ENCODE measurements around the gene USP31. TPM values are rescaled to one million over a fixed set of nuclear protein-coding genes. Genes with fewer than 3 reads are reported as not detected.

The USP31 gene
- total RNA-seq, 1 donor from 2014 or later, result 10.1 TPM

DNA sequence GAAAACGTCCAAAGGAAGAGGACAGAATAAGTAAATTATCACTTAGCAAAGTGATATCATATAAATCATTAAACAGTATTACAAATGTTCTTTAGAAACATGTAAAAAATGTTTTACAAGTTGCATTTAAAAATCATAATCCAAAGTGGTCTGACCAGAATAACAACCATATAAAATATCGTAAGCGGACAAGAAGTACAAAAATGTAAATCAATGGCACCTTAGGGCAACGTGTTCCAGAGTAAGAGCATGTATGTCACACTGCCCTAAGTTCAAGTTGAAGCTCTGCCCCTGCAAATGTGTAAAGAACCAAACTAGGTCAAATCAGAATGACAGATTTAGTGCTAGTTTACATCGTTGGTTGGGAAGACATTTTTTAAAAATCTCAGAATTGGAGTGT is 11.4 kb downstream of the USP31 start:
- no peak for DNase-seq (ENCODE audit: low spot score)
- no peak for ATAC-seq

DNA sequence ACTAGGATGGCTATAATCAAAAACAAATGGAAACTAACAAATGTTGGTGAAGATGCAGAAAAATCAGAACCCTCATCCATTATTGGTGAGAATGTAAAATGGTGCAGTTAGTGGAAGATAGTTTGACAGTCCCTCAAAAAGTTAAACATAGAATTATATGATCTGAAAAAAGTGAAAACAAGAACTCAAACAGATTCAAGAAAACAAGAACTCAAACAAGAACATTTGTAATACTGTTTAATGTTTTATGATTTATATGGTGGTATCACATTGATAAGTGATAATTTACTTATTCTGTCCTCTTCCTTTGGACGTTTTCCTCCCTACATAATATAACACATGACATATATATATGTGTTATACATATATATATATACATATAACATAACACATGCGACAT is 12.0 kb downstream of the USP31 start:
- ATAC-seq (no peak), DNase-seq (ENCODE audit: low spot score) (no peak)

DNA sequence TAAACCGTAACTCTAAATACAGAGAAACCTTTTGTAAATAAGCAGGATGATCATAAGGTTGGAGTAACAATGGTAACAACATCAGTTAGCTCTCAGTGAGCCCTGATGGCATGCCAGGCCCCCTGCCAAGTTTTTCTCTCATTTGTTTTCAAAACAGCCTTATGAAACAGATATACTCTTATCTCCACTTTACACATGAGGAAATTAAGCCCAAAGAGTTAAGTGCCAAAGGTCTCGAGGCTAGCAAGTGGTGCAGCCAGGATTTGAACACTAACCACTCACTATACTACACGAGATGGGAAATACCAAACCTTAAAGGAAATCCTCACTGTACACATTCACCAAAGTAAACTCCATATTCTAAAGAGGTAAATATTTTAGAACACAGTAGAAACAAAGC is 15.0 kb downstream of the USP31 start:
- ATAC-seq, result peak; percentile 90
- DNase-seq (ENCODE audit: low spot score), result peak; percentile 75

DNA sequence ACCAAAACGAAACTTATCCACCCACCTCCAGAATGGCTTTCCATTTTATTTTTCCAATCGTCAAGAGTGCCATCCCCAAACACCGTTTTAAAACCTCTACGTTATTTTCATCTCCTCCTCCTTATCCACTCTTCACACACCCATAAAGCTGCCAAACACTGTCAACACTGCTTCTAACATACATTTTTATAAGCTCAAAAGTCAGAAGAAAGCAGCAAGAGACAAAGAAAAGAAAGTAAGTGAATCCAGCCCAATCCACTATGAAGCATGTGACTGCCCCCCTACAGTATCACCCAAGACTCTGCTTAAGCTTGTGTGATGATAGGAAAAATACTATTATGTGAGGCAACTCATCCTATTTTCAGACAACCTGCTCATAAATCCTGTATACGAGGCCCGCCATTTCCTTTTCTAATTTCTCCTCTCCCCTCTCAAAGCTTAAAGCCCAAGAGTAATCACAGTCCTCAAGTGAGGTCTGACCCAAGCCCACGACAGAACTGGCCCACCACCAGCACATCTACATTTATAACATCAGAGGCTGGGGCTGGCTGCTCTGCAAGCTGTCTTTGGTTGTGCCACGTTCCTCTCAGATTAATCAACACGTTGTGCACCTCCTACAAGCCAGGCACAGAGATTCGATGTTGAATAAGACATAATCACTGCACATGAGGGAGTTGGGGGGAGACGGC is 16.3 kb downstream of the USP31 start:
- ATAC-seq (no peak), DNase-seq (ENCODE audit: low spot score) (no peak)

DNA sequence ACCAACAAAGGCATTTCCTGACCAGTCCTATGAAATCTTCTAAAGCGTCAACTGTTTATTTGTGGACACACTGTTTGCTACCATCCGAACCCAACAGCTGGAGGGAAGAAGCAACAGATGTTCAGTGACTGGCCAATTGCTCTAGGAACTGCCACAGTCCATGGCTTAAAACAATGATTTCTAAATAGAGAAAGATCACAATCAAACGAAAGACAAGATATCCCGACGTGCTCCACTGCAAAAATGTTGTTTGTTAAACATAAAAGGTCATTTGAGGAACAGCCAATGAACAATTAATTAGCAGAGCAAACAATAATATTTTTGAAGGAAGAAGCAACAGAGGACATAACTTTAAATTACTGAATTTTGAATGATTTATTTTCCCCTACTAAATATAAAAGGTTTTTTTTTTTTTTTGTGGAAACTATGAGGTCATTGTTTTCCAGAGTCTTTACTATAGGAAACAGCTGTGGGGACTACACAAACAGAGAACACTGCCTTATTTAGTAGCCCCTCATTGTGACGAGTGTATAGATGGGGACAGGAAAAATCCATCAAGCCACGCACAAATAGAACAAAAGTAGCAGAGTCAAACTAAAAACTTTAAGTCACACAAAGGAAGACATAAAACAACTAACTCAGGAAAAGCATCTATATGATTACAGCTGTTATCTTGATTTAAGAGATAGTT is 17.2 kb downstream of the USP31 start:
- DNase-seq (ENCODE audit: low spot score), result no peak
- ATAC-seq, result no peak

DNA sequence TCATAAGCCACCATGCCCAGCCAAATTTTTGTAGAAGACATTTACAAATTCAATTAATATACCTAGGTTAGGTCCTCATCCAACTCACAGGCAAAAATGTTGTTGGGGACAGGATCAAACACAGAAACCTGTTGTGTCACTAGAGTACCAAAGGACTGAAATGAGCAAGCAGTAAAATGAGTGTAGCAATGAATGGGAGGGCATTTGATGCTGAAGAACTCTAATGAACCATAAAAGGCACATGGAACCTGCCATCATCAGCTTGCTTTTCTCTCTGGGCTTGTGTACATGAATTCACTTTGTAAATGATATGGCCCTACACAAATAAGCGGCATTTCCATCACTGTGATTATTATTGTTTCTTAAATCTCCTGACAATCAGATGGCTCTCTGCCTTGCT is 17.8 kb downstream of the USP31 start:
- DNase-seq (ENCODE audit: low spot score) (no peak), ATAC-seq (no peak)

DNA sequence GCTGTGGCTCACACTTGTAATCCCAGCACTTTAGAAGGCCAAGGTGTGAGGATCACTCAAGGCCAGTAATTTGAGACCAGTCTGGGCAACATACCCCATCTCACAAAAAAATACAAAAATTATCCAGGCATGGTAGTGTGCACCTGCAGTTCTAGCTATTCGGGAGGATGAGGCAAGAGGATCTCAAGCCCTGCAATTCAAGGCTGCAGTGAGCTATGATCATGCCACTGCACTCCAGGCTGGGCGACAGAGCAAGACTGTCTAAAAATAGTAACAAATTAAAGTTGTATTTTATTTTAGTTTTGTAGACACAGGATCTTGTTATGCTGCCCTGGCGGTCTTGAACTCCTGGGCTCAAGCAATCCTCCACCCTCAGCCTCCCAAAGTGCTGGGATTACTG is 18.2 kb downstream of the USP31 start:
- ATAC-seq (no peak), DNase-seq (ENCODE audit: low spot score) (no peak)

DNA sequence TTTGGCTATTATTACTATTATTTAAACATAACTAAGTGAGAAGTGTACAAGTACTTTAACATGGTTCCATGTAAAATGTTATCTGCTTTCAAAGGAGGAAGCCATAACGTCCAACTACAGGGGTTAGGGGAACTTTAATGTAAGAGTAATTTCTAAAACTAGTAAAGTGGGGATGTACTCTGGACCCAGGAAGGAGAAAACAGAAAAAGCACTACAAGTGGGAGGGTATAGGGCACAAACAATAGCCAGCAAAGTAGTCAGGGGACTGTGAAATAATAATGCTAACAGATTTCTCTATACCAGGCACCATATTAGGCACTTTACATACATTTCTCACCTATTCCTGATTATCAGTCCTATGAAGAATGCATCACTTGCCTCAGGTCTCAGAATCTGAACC is 19.6 kb downstream of the USP31 start:
- DNase-seq (ENCODE audit: low spot score) (no peak), ATAC-seq (no peak)

DNA sequence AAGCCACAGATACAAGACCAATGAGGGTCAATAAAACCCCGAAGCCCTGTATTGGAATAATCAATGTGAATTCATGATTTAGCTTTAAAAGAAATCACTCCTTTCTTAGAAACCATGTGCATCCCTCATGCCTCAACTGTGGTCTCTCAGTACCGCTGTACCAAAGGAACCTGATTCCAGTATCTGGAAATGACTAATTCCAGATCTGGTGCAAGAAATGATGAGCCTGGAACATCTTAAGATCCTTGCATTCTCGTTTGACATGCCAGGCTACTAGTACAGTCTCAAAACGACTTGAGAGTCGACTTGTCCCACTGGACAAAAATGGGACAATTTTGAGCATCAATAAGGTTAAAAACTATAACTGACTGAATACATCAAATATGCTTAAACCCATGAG is 21.2 kb downstream of the USP31 start:
- DNase-seq (ENCODE audit: low spot score), result no peak
- no peak for ATAC-seq

DNA sequence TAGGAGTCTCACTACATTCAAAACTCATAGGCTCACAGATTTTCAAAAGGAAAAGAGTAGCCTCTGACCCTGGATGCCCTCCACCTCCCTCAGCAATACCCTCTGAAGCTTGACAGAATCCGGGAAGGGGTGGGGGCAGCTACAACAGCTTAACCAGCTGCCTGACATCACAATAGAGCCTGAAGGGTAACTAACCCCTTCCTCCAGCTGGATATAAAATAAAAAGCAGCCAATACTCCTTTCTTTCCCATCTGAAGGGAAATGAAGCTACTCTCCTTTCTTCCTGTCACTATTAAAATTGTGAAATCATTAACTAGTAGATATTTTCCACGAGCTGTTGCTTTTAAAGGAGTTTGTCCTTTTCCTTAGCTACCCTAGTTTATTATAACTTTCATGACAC is 24.0 kb downstream of the USP31 start:
- ATAC-seq (peak; percentile 58), DNase-seq (ENCODE audit: low spot score) (no peak)

DNA sequence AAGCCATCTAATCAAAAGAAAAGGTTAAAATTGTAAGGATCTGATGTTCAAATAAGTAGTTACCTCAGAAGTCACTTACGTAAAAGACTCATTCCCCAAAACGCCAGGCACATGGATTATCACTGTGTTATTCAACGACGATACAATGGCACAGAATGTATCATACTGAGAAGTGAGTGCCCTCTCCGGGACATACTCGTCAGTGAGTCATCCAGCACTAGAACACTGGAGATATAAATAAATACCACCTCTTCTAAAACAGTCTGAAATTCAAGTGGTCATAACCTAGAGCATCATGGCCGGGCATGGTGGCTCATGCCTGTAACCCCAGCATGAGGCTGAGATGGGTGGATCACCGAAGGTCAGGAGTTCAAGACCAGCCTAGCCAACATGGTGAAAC is 24.9 kb downstream of the USP31 start:
- no peak for ATAC-seq
- no peak for DNase-seq (ENCODE audit: low spot score)

DNA sequence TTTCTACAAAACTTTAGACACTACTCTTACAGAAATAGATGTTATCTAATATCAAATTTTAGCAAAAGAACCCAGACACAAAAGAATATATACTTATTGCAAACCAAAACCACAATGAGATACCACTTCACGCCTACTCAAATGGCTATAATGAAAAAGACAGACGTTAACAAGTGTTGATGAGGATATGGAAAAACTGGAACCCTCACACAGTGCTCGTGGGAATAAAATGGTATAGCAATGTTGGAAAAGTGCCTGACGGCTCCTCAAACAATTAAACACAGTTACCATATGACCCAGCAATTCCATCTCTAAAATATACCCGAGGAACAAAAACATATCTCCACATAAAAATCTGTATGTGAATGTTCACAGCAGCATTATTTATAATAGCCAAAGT is 27.1 kb downstream of the USP31 start:
- no peak for DNase-seq (ENCODE audit: low spot score)

DNA sequence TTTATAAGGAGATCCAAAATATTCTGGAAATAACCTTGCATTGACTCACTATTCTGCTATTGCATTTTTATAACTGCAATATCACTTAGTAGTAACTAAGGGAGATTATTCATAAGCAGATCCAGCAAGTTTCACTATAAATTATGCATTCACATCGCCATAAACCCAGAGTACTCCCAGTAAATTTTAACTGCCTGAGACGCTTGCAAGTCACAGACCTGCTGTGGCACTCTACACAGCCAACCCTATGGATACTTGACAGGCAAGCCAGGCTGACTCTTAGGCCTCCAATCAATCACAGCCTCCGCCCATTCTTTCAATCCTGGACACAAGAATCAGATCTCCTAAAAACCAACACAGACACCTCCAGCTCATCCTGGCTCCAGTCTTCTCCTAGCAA is 28.2 kb downstream of the USP31 start:
- DNase-seq (ENCODE audit: low spot score) (no peak), ATAC-seq (no peak)

More for the DNA sequence above, 27.1 kb downstream of the USP31 start:
- no peak for ATAC-seq

DNA sequence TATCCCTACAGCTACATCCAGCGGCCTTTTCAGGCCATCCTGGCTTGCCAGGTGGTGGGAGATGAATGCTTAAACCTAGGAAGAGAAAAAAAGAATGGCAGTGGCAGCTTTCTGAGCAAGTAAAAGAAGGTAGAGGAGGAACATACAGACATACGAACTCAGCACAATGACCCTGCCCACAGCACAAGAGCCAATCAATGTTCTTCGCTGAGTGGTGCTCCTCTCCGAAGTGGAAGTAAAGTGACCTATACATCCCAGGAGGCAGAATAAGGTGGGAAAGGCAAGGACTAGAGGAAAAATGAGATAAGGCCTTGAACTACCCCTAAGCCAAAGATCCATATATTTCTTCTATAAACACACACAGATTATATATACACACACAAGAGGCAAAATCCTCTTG is 28.7 kb downstream of the USP31 start:
- no peak for DNase-seq (ENCODE audit: low spot score)
- no peak for ATAC-seq

DNA sequence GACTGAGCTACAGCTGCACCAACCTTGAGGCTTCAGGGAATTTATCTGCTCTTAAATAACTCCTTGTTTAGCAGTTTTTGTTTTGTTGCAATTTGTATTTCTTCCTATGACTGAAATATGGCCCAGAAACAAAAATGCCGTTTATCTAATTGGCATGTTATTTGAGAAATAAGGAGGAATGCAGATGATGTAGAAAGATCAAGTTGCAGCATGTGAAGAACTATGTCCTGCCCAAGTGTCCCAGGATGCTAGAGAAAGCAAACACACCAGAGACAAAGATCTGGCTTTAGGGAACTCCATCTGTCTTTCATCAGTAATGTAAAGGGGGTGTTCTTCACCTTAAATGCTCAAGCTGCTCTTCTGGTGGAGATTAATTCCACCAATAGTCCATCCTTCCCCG is 29.7 kb downstream of the USP31 start:
- no peak for DNase-seq (ENCODE audit: low spot score)
- ATAC-seq, result no peak

DNA sequence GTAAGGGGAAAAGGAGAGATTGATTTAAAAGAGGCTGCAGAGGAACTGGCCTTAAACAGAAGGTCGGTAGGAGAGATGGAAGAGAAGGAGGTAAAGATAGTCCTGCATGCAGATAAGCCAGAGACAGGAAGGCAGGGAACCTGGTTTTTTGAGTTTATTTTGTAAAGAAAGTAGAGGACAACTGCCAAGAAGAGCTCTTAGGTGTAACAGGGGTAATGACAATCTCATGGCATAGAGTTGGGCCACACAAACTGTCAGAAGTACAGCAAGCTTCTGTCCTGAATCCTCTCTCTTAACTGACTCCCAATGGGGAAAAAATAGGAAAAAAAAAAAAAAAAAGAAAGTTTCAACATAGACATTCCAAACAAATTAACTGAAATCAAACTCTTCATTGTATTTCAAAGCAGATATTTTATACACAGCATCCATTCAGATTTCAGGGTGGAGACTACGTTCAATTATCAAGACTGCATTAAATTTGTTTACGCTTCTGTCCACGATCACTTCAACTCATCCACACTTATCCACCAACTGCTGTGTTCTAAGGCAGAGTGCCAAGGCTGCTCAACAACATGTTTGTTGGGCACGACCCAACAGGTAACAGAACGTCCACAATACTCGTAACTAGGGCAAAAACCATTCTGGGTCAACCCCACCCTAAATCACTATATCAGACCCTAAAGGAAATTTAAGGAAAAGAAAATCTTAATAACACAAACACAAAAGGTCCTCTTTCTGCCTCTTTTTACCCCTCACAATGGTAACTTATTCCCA is 34.9 kb downstream of the USP31 start:
- ATAC-seq (peak; percentile 88), DNase-seq (ENCODE audit: low spot score) (peak; percentile 75)

DNA sequence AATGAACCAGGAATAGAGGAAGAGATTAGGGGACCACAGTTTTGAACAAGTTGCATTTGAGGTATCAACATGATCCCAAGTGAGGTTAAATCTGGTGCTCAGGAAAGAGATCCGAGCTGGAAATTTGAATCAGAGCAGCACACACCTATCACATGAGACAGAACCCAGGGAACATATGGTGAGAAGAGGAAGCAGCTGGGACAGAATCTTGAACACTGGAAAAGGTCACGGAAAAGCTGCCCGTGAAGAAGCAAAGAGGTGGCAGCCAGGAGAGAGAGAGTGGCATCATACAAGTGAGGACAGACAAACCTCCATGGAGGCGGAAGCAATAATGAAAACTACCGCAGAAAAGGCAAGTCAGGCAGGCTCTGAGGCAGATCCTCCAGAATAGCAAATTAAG is 36.1 kb downstream of the USP31 start:
- DNase-seq (ENCODE audit: low spot score) (no peak), ATAC-seq (no peak)

DNA sequence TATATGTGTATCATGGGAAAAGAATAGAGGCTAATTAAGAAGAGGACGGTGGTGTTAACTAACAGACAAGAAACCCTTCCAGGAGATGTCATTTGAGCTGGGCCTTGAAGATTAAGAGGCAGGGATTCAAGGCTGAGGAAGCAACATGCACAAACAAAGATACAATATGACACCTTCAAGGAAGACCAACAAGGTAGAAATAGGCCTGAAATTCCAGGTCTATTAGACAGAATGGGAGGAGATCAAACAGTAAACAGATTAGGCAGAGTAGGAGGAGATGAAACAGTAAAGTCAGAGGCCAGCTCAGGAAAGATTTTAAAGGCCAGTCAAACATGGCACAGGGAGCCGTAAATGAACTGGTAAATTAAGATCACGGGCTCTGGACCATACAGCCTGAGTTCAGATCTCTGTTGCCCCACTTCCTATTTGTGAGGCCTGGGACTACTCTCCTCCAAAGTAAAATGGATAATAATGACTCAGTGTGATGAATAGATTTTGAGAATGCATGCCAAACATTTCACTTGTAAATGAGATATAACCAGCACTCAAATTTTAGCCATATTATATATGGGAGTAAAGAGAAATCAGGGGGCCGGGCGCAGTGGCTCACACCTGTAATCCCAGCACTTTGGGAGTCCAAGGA is 38.9 kb downstream of the USP31 start:
- ATAC-seq, result no peak

DNA sequence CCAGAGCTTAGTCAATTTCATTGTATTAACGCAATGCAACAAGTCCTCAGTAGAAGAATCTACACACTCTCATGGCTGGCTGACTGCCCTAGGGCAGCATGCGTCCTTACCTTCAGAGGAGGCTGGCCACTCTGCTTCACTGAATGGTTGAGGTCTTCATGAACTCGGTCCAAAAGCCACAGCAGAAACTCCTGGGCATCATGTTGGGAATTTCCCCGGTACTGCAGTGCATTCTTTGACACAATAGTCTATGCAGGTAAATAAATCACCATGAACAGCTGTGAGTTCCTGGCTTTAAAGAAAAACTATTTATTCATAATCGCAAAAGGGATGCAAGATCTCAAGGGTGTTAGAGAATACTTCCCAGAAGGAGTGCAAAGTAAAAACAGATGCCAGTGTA is 41.3 kb downstream of the USP31 start:
- DNase-seq (ENCODE audit: low spot score) (no peak), ATAC-seq (no peak)

More for the DNA sequence above, 38.9 kb downstream of the USP31 start:
- DNase-seq (ENCODE audit: low spot score), result no peak

DNA sequence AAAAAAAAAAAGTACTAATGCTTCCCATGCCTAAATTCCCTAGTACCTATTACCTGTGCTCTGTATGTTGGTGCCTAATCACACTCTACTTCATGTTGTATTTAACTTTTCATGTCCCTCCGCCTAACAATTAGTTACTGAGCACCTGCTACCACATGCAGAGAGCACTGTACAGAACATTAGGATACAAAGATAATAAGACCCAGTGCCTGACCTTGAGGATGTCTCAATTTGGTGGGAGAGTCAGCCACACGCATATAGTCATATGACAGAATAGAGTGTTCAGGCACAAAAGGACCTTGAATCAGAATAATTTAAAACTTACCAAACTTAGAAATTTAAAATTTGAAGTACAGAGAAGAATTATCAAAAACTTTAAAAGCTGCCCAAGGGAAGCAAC is 42.1 kb downstream of the USP31 start:
- no peak for DNase-seq (ENCODE audit: low spot score)
- ATAC-seq, result no peak

DNA sequence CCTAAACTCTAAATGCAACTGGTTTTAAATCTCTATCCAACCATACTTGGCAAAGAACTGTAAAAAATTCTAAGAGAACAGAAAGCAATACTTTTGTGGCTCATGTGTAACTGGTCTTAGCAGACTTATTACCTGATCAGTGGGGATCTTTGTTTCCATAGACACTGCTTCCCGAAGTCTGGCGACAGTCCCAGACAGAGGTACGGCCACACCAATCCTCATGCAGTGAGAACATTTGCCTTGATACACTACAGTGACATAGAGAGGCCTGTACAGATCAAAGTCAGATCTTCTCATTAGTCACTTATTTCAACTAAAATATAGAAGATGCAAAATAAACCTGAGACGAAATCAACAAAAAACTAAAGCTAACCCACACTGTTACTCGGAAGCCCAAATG is 43.9 kb downstream of the USP31 start:
- DNase-seq (ENCODE audit: low spot score), result peak; percentile 77
- peak; percentile 73 for ATAC-seq
